Glutamatergic neuron (in vitro differentiated cells): ENCODE results near the gene CAMKMT. TPM values are rescaled to one million over a fixed set of nuclear protein-coding genes. Genes with fewer than 3 reads are reported as not detected.
"Not testable (repeated sequence)": the region's sequence is repeated elsewhere in the genome, so short reads cannot be mapped to it uniquely, and the experiment has no call there.

Experiments used
- DNase-seq: peaks from one replicate; pipeline ENCODE4 v3.0.0; 2022
- H3K27ac Mint-ChIP-seq: one replicate; pipeline ENCODE4 v1.8.0; 2020; ENCODE audit warnings: mild to moderate bottlenecking, mixed read lengths, inconsistent platforms; ENCODE audit not compliant: unreplicated experiment
- H3K27me3 Mint-ChIP-seq: one replicate; pipeline ENCODE4 v1.8.0; 2020; ENCODE audit warnings: mild to moderate bottlenecking, moderate library complexity, mixed read lengths, inconsistent platforms; ENCODE audit not compliant: unreplicated experiment
- H3K36me3 Mint-ChIP-seq: one replicate; pipeline ENCODE4 v1.8.0; 2020; ENCODE audit warnings: mild to moderate bottlenecking, mixed read lengths, inconsistent platforms; ENCODE audit not compliant: unreplicated experiment
- H3K4me1 Mint-ChIP-seq: one replicate; pipeline ENCODE4 v1.8.0; 2020; ENCODE audit warnings: mild to moderate bottlenecking, low read depth, mixed read lengths, inconsistent platforms; ENCODE audit not compliant: unreplicated experiment
- H3K4me3 Mint-ChIP-seq: one replicate; pipeline ENCODE4 v1.8.0; 2020; ENCODE audit warnings: mild to moderate bottlenecking, mixed read lengths, inconsistent platforms; ENCODE audit not compliant: unreplicated experiment
- H3K9me3 Mint-ChIP-seq: one replicate; pipeline ENCODE4 v1.8.0; 2020; ENCODE audit warnings: mild to moderate bottlenecking, moderate library complexity, mixed read lengths, inconsistent platforms; ENCODE audit not compliant: unreplicated experiment
- CTCF ChIP-seq: fragments of 200-600 bp; sonication (generic); IDR thresholded peaks from one replicate; pipeline ENCODE4 v1.5.0; 2021; ENCODE audit not compliant: partially characterized antibody, unreplicated experiment
- total RNA-seq: library from RNA; stranded (reverse); fragmentation: NEBNext Ultra II Directional; extraction: Animal tissue kit (Norgen Biotek cat#: 25700); gene quantifications from one replicate; pipeline ENCODE4 v1.2.1, GENCODE V29; 2021; ENCODE audit not compliant: unreplicated experiment

CAMKMT gene
- total RNA-seq, 1 donor from 2014 or later = 9.6 TPM

GRCh38 chr2:44496130-44496529, 134.4 kb downstream of the CAMKMT start:
- H3K9me3 Mint-ChIP-seq = no peaks in the 10 kb centered on the region
- no peak for TF ChIP-seq CTCF
- no peaks in the 10 kb centered on the region for H3K36me3 Mint-ChIP-seq
- H3K4me3 Mint-ChIP-seq = no peak overlapping the region
- no peaks in the 10 kb centered on the region for H3K27me3 Mint-ChIP-seq
- DNase-seq = no peak
- peaks cover 12% of the 10 kb centered on the region for H3K4me1 Mint-ChIP-seq
- H3K27ac Mint-ChIP-seq = no peak overlapping the region

GRCh38 chr2:44498551-44498950, 136.8 kb downstream of the CAMKMT start:
- Mint-ChIP-seq H3K9me3 (no peaks in the 10 kb centered on the region), H3K4me3 (no peak overlapping the region)
- no peak for DNase-seq

GRCh38 chr2:44505664-44506063, 143.9 kb downstream of the CAMKMT start:
- not testable (repeated sequence) for H3K4me1 Mint-ChIP-seq, H3K27me3 Mint-ChIP-seq, DNase-seq, H3K36me3 Mint-ChIP-seq, H3K27ac Mint-ChIP-seq, H3K4me3 Mint-ChIP-seq, H3K9me3 Mint-ChIP-seq

More at GRCh38 chr2:44498551-44498950, 136.8 kb downstream of the CAMKMT start:
- Mint-ChIP-seq H3K27me3 (no peaks in the 10 kb centered on the region), H3K4me1 (peaks cover 12% of the 10 kb centered on the region), H3K36me3 (no peaks in the 10 kb centered on the region), H3K27ac (peak overlapping the region; percentile 15)
- no peak for TF ChIP-seq CTCF

- Mint-ChIP-seq H3K27ac (no peak overlapping the region), H3K4me1 (peaks cover 7% of the 10 kb centered on the region), H3K9me3 (no peaks in the 10 kb centered on the region)
Observed at GRCh38 chr2:44510246-44510645, 148.5 kb downstream of the CAMKMT start.

GRCh38 chr2:44515416-44515815, 153.7 kb downstream of the CAMKMT start:
- DNase-seq = no peak
- Mint-ChIP-seq H3K36me3 (peaks cover 2% of the 10 kb centered on the region), H3K4me3 (no peak overlapping the region), H3K27ac (no peak overlapping the region), H3K27me3 (no peaks in the 10 kb centered on the region), H3K4me1 (peaks cover 8% of the 10 kb centered on the region), H3K9me3 (no peaks in the 10 kb centered on the region)
- TF ChIP-seq CTCF = no peak

More at GRCh38 chr2:44510246-44510645, 148.5 kb downstream of the CAMKMT start:
- TF ChIP-seq CTCF = no peak
- Mint-ChIP-seq H3K4me3 (no peak overlapping the region), H3K36me3 (no peaks in the 10 kb centered on the region), H3K27me3 (no peaks in the 10 kb centered on the region)
- DNase-seq = no peak
